Muscle layer of duodenum (tissue), 2 donors: ENCODE data around the gene ACSL3.

Experiments
- H3K27ac ChIP-seq: one replicate; pipeline ENCODE4 v1.7.0; 2013; ENCODE audit warnings: mild to moderate bottlenecking, low read length
- H3K27me3 ChIP-seq: one replicate; pipeline ENCODE4 v1.7.0; 2013; ENCODE audit warnings: low read depth, mild to moderate bottlenecking, control low read depth, low read length
- H3K36me3 ChIP-seq, 2 donors: one replicate each; pipeline ENCODE4 v1.7.0; 2013; ENCODE audit warnings: low read length in 2 of 2, control low read depth in 1 of 2, mild to moderate bottlenecking in 1 of 2; ENCODE audit not compliant: insufficient read depth in 2 of 2, control insufficient read depth in 1 of 2
- H3K4me1 ChIP-seq, 2 donors: one replicate each; pipeline ENCODE4 v1.7.0; 2013; ENCODE audit warnings: low read length in 2 of 2, mild to moderate bottlenecking in 2 of 2, control low read depth in 1 of 2, moderate library complexity in 1 of 2; ENCODE audit not compliant: insufficient read depth in 2 of 2, control insufficient read depth in 1 of 2
- H3K4me3 ChIP-seq, 2 donors: one replicate each; pipeline ENCODE4 v1.7.0; 2013; ENCODE audit warnings: low read length in 2 of 2, low read depth in 1 of 2, mild to moderate bottlenecking in 1 of 2
- H3K9me3 ChIP-seq, 2 donors: one replicate each; pipeline ENCODE4 v1.7.0; 2013; ENCODE audit warnings: low read length in 2 of 2, control low read depth in 1 of 2, mild to moderate bottlenecking in 1 of 2; ENCODE audit not compliant: control insufficient read depth in 1 of 2
- donor health status: healthy.

Gene ACSL3

GRCh38 chr2:222946700-222947287 is 86.0 kb downstream of the ACSL3 start:
- Histone ChIP-seq H3K4me3 (no peak overlapping the region), H3K27me3 (no peaks in the 10 kb centered on the region), H3K9me3 (no peaks in the 10 kb centered on the region), H3K4me1 (peaks cover 0 to 5% of the 10 kb centered on the region in 2 donors), H3K36me3 (no peaks in the 10 kb centered on the region), H3K27ac (no peak overlapping the region)

- Histone ChIP-seq H3K27me3 (no peaks in the 10 kb centered on the region), H3K9me3 (no peaks in the 10 kb centered on the region), H3K4me3 (no peak overlapping the region), H3K27ac (no peak overlapping the region), H3K36me3 (no peaks in the 10 kb centered on the region), H3K4me1 (no peaks in the 10 kb centered on the region)
Observed at GRCh38 chr2:222949073-222949472, 88.2 kb downstream of the ACSL3 start.

GRCh38 chr2:222949690-222950323 is 89.0 kb downstream of the ACSL3 start:
- no peak overlapping the region for H3K4me3 ChIP-seq
- H3K4me1 ChIP-seq = no peaks in the 10 kb centered on the region
- no peak overlapping the region for H3K27ac ChIP-seq
- no peaks in the 10 kb centered on the region for H3K27me3 ChIP-seq
- H3K36me3 ChIP-seq = no peaks in the 10 kb centered on the region
- no peaks in the 10 kb centered on the region for H3K9me3 ChIP-seq

GRCh38 chr2:222950638-222951285 is 89.9 kb downstream of the ACSL3 start:
- H3K27ac ChIP-seq = peak overlapping the region; percentile 33
- H3K27me3 ChIP-seq = no peaks in the 10 kb centered on the region

GRCh38 chr2:222952204-222952603 is 91.4 kb downstream of the ACSL3 start:
- Histone ChIP-seq H3K27me3 (no peaks in the 10 kb centered on the region), H3K9me3 (no peaks in the 10 kb centered on the region), H3K27ac (no peak overlapping the region), H3K36me3 (no peaks in the 10 kb centered on the region), H3K4me3 (no peak overlapping the region), H3K4me1 (no peaks in the 10 kb centered on the region)

More at GRCh38 chr2:222950638-222951285, 89.9 kb downstream of the ACSL3 start:
- Histone ChIP-seq H3K36me3 (no peaks in the 10 kb centered on the region), H3K4me3 (no peak overlapping the region), H3K4me1 (no peaks in the 10 kb centered on the region), H3K9me3 (no peaks in the 10 kb centered on the region)

GRCh38 chr2:222955008-222955407 is 94.2 kb downstream of the ACSL3 start:
- Histone ChIP-seq H3K36me3 (no peaks in the 10 kb centered on the region), H3K27ac (no peak overlapping the region), H3K4me3 (no peak overlapping the region), H3K4me1 (no peaks in the 10 kb centered on the region), H3K27me3 (no peaks in the 10 kb centered on the region), H3K9me3 (no peaks in the 10 kb centered on the region)

GRCh38 chr2:222959358-222959757 is 98.5 kb downstream of the ACSL3 start:
- no peaks in the 10 kb centered on the region for H3K4me1 ChIP-seq
- H3K9me3 ChIP-seq = no peaks in the 10 kb centered on the region
- no peaks in the 10 kb centered on the region for H3K36me3 ChIP-seq
- H3K27ac ChIP-seq = no peak overlapping the region
- no peak overlapping the region for H3K4me3 ChIP-seq
- no peaks in the 10 kb centered on the region for H3K27me3 ChIP-seq

- Histone ChIP-seq H3K9me3 (no peaks in the 10 kb centered on the region), H3K27me3 (no peaks in the 10 kb centered on the region), H3K36me3 (no peaks in the 10 kb centered on the region), H3K27ac (no peak overlapping the region), H3K4me1 (no peaks in the 10 kb centered on the region), H3K4me3 (no peak overlapping the region)
Observed at GRCh38 chr2:222960126-222960525, 99.3 kb downstream of the ACSL3 start.

- Histone ChIP-seq H3K27ac (no peak overlapping the region), H3K36me3 (no peaks in the 10 kb centered on the region), H3K9me3 (no peaks in the 10 kb centered on the region), H3K4me3 (no peak overlapping the region), H3K27me3 (no peaks in the 10 kb centered on the region), H3K4me1 (no peaks in the 10 kb centered on the region)
Observed at GRCh38 chr2:222963641-222964040, 102.8 kb downstream of the ACSL3 start.

GRCh38 chr2:222964376-222965031 is 103.7 kb downstream of the ACSL3 start:
- Histone ChIP-seq H3K4me1 (no peaks in the 10 kb centered on the region), H3K9me3 (no peaks in the 10 kb centered on the region), H3K27me3 (no peaks in the 10 kb centered on the region), H3K36me3 (no peaks in the 10 kb centered on the region), H3K4me3 (no peak overlapping the region), H3K27ac (no peak overlapping the region)

- Histone ChIP-seq H3K27ac (no peak overlapping the region), H3K36me3 (no peaks in the 10 kb centered on the region), H3K4me1 (no peaks in the 10 kb centered on the region), H3K9me3 (no peaks in the 10 kb centered on the region), H3K4me3 (no peak overlapping the region), H3K27me3 (no peaks in the 10 kb centered on the region)
Observed at GRCh38 chr2:222965555-222965954, 104.7 kb downstream of the ACSL3 start.
